ENCODE measurements around the gene SIM2.

Gene SIM2

DNA sequence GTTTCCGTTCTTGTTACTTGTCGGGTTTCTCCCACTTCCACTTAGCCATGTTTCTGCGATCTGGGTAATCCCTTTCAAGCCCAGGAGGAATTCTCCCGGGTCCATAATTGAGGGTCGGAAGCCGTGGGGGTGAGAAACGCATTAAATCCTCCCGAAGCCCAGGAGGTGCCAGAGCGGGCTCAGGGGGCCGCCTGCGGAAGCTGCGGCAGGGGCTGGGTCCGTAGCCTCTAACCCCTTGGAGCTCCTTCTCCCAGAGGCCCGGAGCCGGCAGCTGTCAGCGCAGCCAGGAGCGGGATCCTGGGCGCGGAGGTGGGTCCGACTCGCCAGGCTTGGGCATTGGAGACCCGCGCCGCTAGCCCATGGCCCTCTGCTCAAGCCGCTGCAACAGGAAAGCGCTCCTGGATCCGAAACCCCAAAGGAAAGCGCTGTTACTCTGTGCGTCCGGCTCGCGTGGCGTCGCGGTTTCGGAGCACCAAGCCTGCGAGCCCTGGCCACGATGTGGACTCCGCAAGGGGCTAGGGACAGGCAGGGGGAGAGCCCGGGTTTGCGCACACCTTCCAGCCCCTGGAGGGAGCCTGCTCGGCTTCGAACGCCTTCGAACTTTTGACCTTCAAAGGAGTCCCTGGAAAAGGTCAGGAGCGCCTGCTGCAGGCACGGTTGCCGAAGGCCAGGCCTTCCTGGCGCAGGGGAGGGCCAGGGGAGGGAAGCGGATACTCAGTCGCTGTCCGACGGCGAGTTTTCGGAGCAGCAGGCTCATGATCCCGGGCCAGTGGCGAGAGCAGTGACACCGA is 1.7 kb upstream of the SIM2 start:
- ChIA-PET CTCF (no interaction called here), POLR2A (no interaction called here)
- TF ChIP-seq SUZ12 (IDR thresholded peaks at IDR 0.05): no peak
- no peak for TF ChIP-seq PKNOX1 (IDR thresholded peaks at IDR 0.05)
- no peak for TF ChIP-seq LEF1 (IDR thresholded peaks at IDR 0.05; ENCODE audit: borderline replicate concordance)
- TF ChIP-seq CTBP1 (IDR thresholded peaks at IDR 0.05; ENCODE audit: borderline replicate concordance): no peak
- no peak for TF ChIP-seq L3MBTL2 (conservative IDR thresholded peaks at IDR 0.05)
- no peak for TF ChIP-seq ELF4 (IDR thresholded peaks at IDR 0.05)
- TF ChIP-seq ZNF384 (IDR thresholded peaks at IDR 0.05): no peak
- TF ChIP-seq HDGF (IDR thresholded peaks at IDR 0.05; ENCODE audit: borderline replicate concordance): no peak
- no peak for TF ChIP-seq BHLHE40 (IDR thresholded peaks at IDR 0.05; ENCODE audit: borderline replicate concordance)
- DNase-seq (ENCODE audit: extremely low spot score): no peak

DNA sequence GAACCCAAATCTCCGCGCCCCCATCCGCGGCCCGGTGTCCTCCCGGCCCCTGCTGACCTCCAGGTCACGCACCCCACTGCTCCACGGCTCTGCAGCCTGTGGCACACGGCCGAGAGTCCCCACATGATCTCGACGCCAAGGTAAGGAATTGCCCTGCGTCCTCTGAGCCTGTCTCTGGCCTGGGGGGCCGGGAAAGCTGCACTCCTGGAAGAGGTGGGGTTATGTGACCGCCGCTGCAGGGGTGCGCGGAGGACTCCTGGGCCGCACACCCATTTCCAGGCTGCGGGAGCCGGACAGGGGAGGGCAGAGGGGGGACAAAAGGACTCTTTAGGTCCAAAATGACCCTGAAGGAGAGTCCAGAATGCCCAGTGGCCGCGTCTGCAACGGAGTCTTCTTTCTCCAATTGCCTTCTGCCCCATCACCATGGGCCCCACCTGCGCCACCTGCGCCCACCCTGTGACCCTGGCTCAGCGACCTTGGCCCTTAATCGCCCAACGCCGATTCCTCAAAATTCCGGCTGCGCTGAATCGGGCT is 997 bp upstream of the SIM2 start:
- no peak for TF ChIP-seq TARDBP (IDR thresholded peaks at IDR 0.05)
- no peak for TF ChIP-seq SUZ12 (IDR thresholded peaks at IDR 0.05)
- TF ChIP-seq FOXM1 (IDR thresholded peaks at IDR 0.05; ENCODE audit: borderline replicate concordance): no peak
- TF ChIP-seq L3MBTL2 (conservative IDR thresholded peaks at IDR 0.05): no peak
- no peak for TF ChIP-seq ELF4 (IDR thresholded peaks at IDR 0.05)
- TF ChIP-seq HDGF (IDR thresholded peaks at IDR 0.05; ENCODE audit: borderline replicate concordance): no peak
- no peak for TF ChIP-seq ZNF384 (IDR thresholded peaks at IDR 0.05)
- no peak for TF ChIP-seq NFRKB (IDR thresholded peaks at IDR 0.05)
- TF ChIP-seq FOXK2 (IDR thresholded peaks at IDR 0.05): no peak
- no peak for TF ChIP-seq LEF1 (IDR thresholded peaks at IDR 0.05; ENCODE audit: borderline replicate concordance)
- no peak for TF ChIP-seq PKNOX1 (IDR thresholded peaks at IDR 0.05)
- no peak for TF ChIP-seq FOXA1 (IDR thresholded peaks at IDR 0.05)
- no peak for TF ChIP-seq BHLHE40 (IDR thresholded peaks at IDR 0.05; ENCODE audit: borderline replicate concordance)
- ChIA-PET CTCF (no interaction called here), POLR2A (interaction anchor here (1.5 kb wide), 1 partner anchor 67 kb away, joined by 5 read pairs; no protein-coding TSS in a partner anchor)
- DNase-seq (ENCODE audit: extremely low spot score): no peak

GRCh38 chr21:36698385-36698980 is 432 bp upstream of the SIM2 start:
- ChIA-PET POLR2A (interaction anchor here (1.5 kb wide), 1 partner anchor 68 kb away, joined by 5 read pairs; no protein-coding TSS in a partner anchor), CTCF (no interaction called here)
- TF ChIP-seq FOXA1 (IDR thresholded peaks at IDR 0.05) (no peak), HDGF (IDR thresholded peaks at IDR 0.05; ENCODE audit: borderline replicate concordance) (peak; percentile 34; the same call in 1 of the 2 replicates), SUZ12 (IDR thresholded peaks at IDR 0.05) (no peak), FOXK2 (IDR thresholded peaks at IDR 0.05) (no peak), TARDBP (IDR thresholded peaks at IDR 0.05) (no peak), CTBP1 (IDR thresholded peaks at IDR 0.05; ENCODE audit: borderline replicate concordance) (no peak), FOXM1 (IDR thresholded peaks at IDR 0.05; ENCODE audit: borderline replicate concordance) (no peak), BHLHE40 (IDR thresholded peaks at IDR 0.05; ENCODE audit: borderline replicate concordance) (no peak), L3MBTL2 (conservative IDR thresholded peaks at IDR 0.05) (peak; percentile 32), PKNOX1 (IDR thresholded peaks at IDR 0.05) (no peak), ZNF384 (IDR thresholded peaks at IDR 0.05) (no peak), SP1 (IDR thresholded peaks at IDR 0.05) (no peak), ARNT (IDR thresholded peaks at IDR 0.05) (no peak), LEF1 (IDR thresholded peaks at IDR 0.05; ENCODE audit: borderline replicate concordance) (no peak)
- DNase-seq (ENCODE audit: extremely low spot score): no peak

GRCh38 chr21:36699546-36700294 is 805 bp downstream of the SIM2 start:
- no peak for DNase-seq (ENCODE audit: extremely low spot score)
- ChIA-PET CTCF (interaction anchor here (1.4 kb wide), 1 partner anchor 155 kb away, joined by 4 read pairs; no protein-coding TSS in a partner anchor), POLR2A (interaction anchor here (0.9 to 2.7 kb wide), 5 partner anchors 8 to 69 kb away, joined by 3 to 9 read pairs (median 4); no protein-coding TSS in a partner anchor)
- TF ChIP-seq FOXM1 (IDR thresholded peaks at IDR 0.05; ENCODE audit: borderline replicate concordance): no peak
- TF ChIP-seq ZNF384 (IDR thresholded peaks at IDR 0.05): no peak
- TF ChIP-seq FOXA1 (IDR thresholded peaks at IDR 0.05): no peak
- TF ChIP-seq TARDBP (IDR thresholded peaks at IDR 0.05): no peak
- TF ChIP-seq FOXK2 (IDR thresholded peaks at IDR 0.05): no peak
- no peak for TF ChIP-seq CTBP1 (IDR thresholded peaks at IDR 0.05; ENCODE audit: borderline replicate concordance)
- TF ChIP-seq NFRKB (IDR thresholded peaks at IDR 0.05): no peak
- no peak for TF ChIP-seq HDGF (IDR thresholded peaks at IDR 0.05; ENCODE audit: borderline replicate concordance)
- no peak for TF ChIP-seq BHLHE40 (IDR thresholded peaks at IDR 0.05; ENCODE audit: borderline replicate concordance)
- no peak for TF ChIP-seq LEF1 (IDR thresholded peaks at IDR 0.05; ENCODE audit: borderline replicate concordance)
- TF ChIP-seq SP1 (IDR thresholded peaks at IDR 0.05): no peak
- TF ChIP-seq PKNOX1 (IDR thresholded peaks at IDR 0.05): no peak
- no peak for TF ChIP-seq ELF4 (IDR thresholded peaks at IDR 0.05)
- TF ChIP-seq ARNT (IDR thresholded peaks at IDR 0.05): no peak
- no peak for TF ChIP-seq SUZ12 (IDR thresholded peaks at IDR 0.05)
- TF ChIP-seq L3MBTL2 (conservative IDR thresholded peaks at IDR 0.05): no peak

All from HEK293T (cell line).